Stimulated activated effector memory CD8-positive, alpha-beta T cell treated with anti-CD3 and anti-CD28 coated beads, Interleukin-12 subunit alpha, Interleukin-12 subunit beta, amount 100 ng/mL, for 72 hours (primary cell): ENCODE measurements around the gene FIG4.
"Not testable (repeated sequence)": the region's sequence is repeated elsewhere in the genome, so short reads cannot be mapped to it uniquely, and the experiment has no call there.

ENCODE experiments used
- ATAC-seq: fragments of 150-1000 bp; cut with Tn5 transposase; 2 replicates; pipeline ENCODE4 v1.10.0; 2021
- DNase-seq, 2 donors: peaks; one replicate each; pipeline ENCODE4 v3.0.0; 2021 to 2022; ENCODE audit warnings: low spot score in 2 of 2
- H3K27ac Mint-ChIP-seq: one replicate; pipeline ENCODE4 v1.8.0; 2022; ENCODE audit warnings: mild to moderate bottlenecking, mixed read lengths
- H3K36me3 Mint-ChIP-seq: one replicate; pipeline ENCODE4 v1.8.0; 2022; ENCODE audit warnings: mild to moderate bottlenecking, mixed read lengths
- H3K4me1 Mint-ChIP-seq: one replicate; pipeline ENCODE4 v1.8.0; 2022; ENCODE audit warnings: mixed read lengths
- H3K4me3 Mint-ChIP-seq: one replicate; pipeline ENCODE4 v1.8.0; 2022; ENCODE audit warnings: mild to moderate bottlenecking, mixed read lengths
- H3K9me3 Mint-ChIP-seq: one replicate; pipeline ENCODE4 v1.8.0; 2022; ENCODE audit warnings: mixed read lengths

The FIG4 gene

GRCh38 chr6:109690737-109691621, at the start of gene FIG4, which contains the start of gene AK9:
TSS of gene FIG4 (plus strand) at chr6:109691296. CDS start at chr6:109691436, 140 bp downstream.
TSS of gene AK9 (minus strand) at chr6:109691202. CDS start at chr6:109675745, 15,457 bp downstream.
- Mint-ChIP-seq H3K4me1 (peaks cover 28% of the 10 kb centered on the region), H3K27ac (peak within 1 kb of the TSS; percentile 91), H3K9me3 (no peaks in the 10 kb centered on the region), H3K36me3 (no peaks in the 10 kb centered on the region), H3K4me3 (peak within 1 kb of the TSS; percentile 83)
- peak; percentile 97 for ATAC-seq
- DNase-seq: peak; percentile 70 to 94

GRCh38 chr6:109644131-109644530, 47.0 kb upstream of the FIG4 start:
- Mint-ChIP-seq H3K4me3 (no peak overlapping the region), H3K4me1 (no peaks in the 10 kb centered on the region), H3K36me3 (no peaks in the 10 kb centered on the region), H3K9me3 (no peaks in the 10 kb centered on the region), H3K27ac (no peak overlapping the region)
- DNase-seq: no peak
- no peak for ATAC-seq

GRCh38 chr6:109653264-109653663, 37.8 kb upstream of the FIG4 start:
- H3K4me3 Mint-ChIP-seq: no peak overlapping the region

GRCh38 chr6:109655761-109656262, 35.3 kb upstream of the FIG4 start:
- H3K9me3 Mint-ChIP-seq: no peaks in the 10 kb centered on the region
- no peaks in the 10 kb centered on the region for H3K36me3 Mint-ChIP-seq
- peaks cover 6% of the 10 kb centered on the region for H3K4me1 Mint-ChIP-seq
- ATAC-seq: no peak
- H3K27ac Mint-ChIP-seq: no peak overlapping the region
- no peak for DNase-seq
- H3K4me3 Mint-ChIP-seq: no peak overlapping the region

More at GRCh38 chr6:109653264-109653663, 37.8 kb upstream of the FIG4 start:
- Mint-ChIP-seq H3K36me3 (no peaks in the 10 kb centered on the region), H3K4me1 (peaks cover 6% of the 10 kb centered on the region), H3K9me3 (no peaks in the 10 kb centered on the region), H3K27ac (no peak overlapping the region)
- DNase-seq (no peak), ATAC-seq (no peak)

GRCh38 chr6:109660526-109661320, 30.4 kb upstream of the FIG4 start:
- DNase-seq (no peak), ATAC-seq (peak; percentile 78)
- no peak overlapping the region for H3K4me3 Mint-ChIP-seq
- no peak overlapping the region for H3K27ac Mint-ChIP-seq
- no peaks in the 10 kb centered on the region for H3K9me3 Mint-ChIP-seq
- H3K36me3 Mint-ChIP-seq: no peaks in the 10 kb centered on the region
- H3K4me1 Mint-ChIP-seq: no peaks in the 10 kb centered on the region

- ATAC-seq: no peak
- no peak overlapping the region for H3K4me3 Mint-ChIP-seq
- no peaks in the 10 kb centered on the region for H3K9me3 Mint-ChIP-seq
- DNase-seq: no peak
- H3K4me1 Mint-ChIP-seq: no peaks in the 10 kb centered on the region
- H3K36me3 Mint-ChIP-seq: no peaks in the 10 kb centered on the region
- no peak overlapping the region for H3K27ac Mint-ChIP-seq
Observed at GRCh38 chr6:109662192-109662591, 28.9 kb upstream of the FIG4 start.

GRCh38 chr6:109669811-109670210, 21.3 kb upstream of the FIG4 start:
- ATAC-seq (no peak), DNase-seq (no peak)
- no peaks in the 10 kb centered on the region for H3K4me1 Mint-ChIP-seq
- no peaks in the 10 kb centered on the region for H3K9me3 Mint-ChIP-seq
- peaks cover 10% of the 10 kb centered on the region for H3K36me3 Mint-ChIP-seq
- H3K4me3 Mint-ChIP-seq: no peak overlapping the region
- no peak overlapping the region for H3K27ac Mint-ChIP-seq

GRCh38 chr6:109671733-109672132, 19.4 kb upstream of the FIG4 start:
- peaks cover 1% of the 10 kb centered on the region for H3K9me3 Mint-ChIP-seq
- H3K36me3 Mint-ChIP-seq: peaks cover 10% of the 10 kb centered on the region
- H3K4me1 Mint-ChIP-seq: no peaks in the 10 kb centered on the region
- DNase-seq (no peak), ATAC-seq (no peak)
- H3K27ac Mint-ChIP-seq: no peak overlapping the region
- no peak overlapping the region for H3K4me3 Mint-ChIP-seq

- no peak for DNase-seq
- no peak overlapping the region for H3K27ac Mint-ChIP-seq
- no peak for ATAC-seq
- peaks cover 3% of the 10 kb centered on the region for H3K9me3 Mint-ChIP-seq
- no peak overlapping the region for H3K4me3 Mint-ChIP-seq
- no peaks in the 10 kb centered on the region for H3K4me1 Mint-ChIP-seq
- peaks cover 10% of the 10 kb centered on the region for H3K36me3 Mint-ChIP-seq
Observed at GRCh38 chr6:109672175-109672574, 18.9 kb upstream of the FIG4 start.

GRCh38 chr6:109672839-109673238, 18.3 kb upstream of the FIG4 start:
- H3K9me3 Mint-ChIP-seq: peaks cover 3% of the 10 kb centered on the region
- H3K36me3 Mint-ChIP-seq: peaks cover 10% of the 10 kb centered on the region
- no peak overlapping the region for H3K4me3 Mint-ChIP-seq
- no peaks in the 10 kb centered on the region for H3K4me1 Mint-ChIP-seq
- DNase-seq: no peak
- no peak overlapping the region for H3K27ac Mint-ChIP-seq
- no peak for ATAC-seq

GRCh38 chr6:109676724-109677123, 14.4 kb upstream of the FIG4 start:
- ATAC-seq (no peak), DNase-seq (no peak)
- Mint-ChIP-seq H3K27ac (no peak overlapping the region), H3K4me1 (peaks cover 2% of the 10 kb centered on the region), H3K9me3 (peaks cover 3% of the 10 kb centered on the region), H3K36me3 (peaks cover 5% of the 10 kb centered on the region), H3K4me3 (no peak overlapping the region)

GRCh38 chr6:109678240-109678639, 12.9 kb upstream of the FIG4 start:
- peaks cover 6% of the 10 kb centered on the region for H3K4me1 Mint-ChIP-seq
- ATAC-seq (no peak), DNase-seq (no peak)
- H3K4me3 Mint-ChIP-seq: no peak overlapping the region
- H3K36me3 Mint-ChIP-seq: no peaks in the 10 kb centered on the region
- H3K9me3 Mint-ChIP-seq: peaks cover 3% of the 10 kb centered on the region
- H3K27ac Mint-ChIP-seq: no peak overlapping the region

- not testable (repeated sequence) for H3K9me3 Mint-ChIP-seq, ATAC-seq, H3K27ac Mint-ChIP-seq, H3K4me3 Mint-ChIP-seq, DNase-seq, H3K4me1 Mint-ChIP-seq, H3K36me3 Mint-ChIP-seq
Observed at GRCh38 chr6:109678661-109679505, 12.2 kb upstream of the FIG4 start.

- no peak for ATAC-seq
- DNase-seq: no peak
- Mint-ChIP-seq H3K27ac (peak overlapping the region; percentile 68), H3K36me3 (no peaks in the 10 kb centered on the region), H3K4me1 (peaks cover 25% of the 10 kb centered on the region), H3K9me3 (no peaks in the 10 kb centered on the region), H3K4me3 (no peak overlapping the region)
Observed at GRCh38 chr6:109686566-109687265, 4.4 kb upstream of the FIG4 start.
